ENCODE results near the gene RFPL1. TPM values are rescaled to one million over a fixed set of nuclear protein-coding genes. Genes with fewer than 3 reads are reported as not detected.
"Not testable (repeated sequence)": the region's sequence is repeated elsewhere in the genome, so short reads cannot be mapped to it uniquely, and the experiment has no call there.

The RFPL1 gene
- polyA plus RNA-seq, 1 donor from 2014 or later: not detected

- TF ChIP-seq POLR2AphosphoS5 (IDR thresholded peaks at IDR 0.05) (no peak), CTCF (IDR thresholded peaks at IDR 0.05; ENCODE audit: poor library complexity, severe bottlenecking) (no peak), EZH2 (IDR thresholded peaks at IDR 0.05; ENCODE audit: borderline replicate concordance, insufficient read depth, low read length, poor library complexity, severe bottlenecking) (no peak), SMC3 (conservative IDR thresholded peaks at IDR 0.05; ENCODE audit: poor library complexity) (no peak), EP300 (conservative IDR thresholded peaks at IDR 0.05; ENCODE audit: poor library complexity, severe bottlenecking) (no peak), RAD21 (conservative IDR thresholded peaks at IDR 0.05) (no peak), REST (IDR thresholded peaks at IDR 0.05; ENCODE audit: borderline replicate concordance) (no peak), MXI1 (conservative IDR thresholded peaks at IDR 0.05; ENCODE audit: poor library complexity, severe bottlenecking) (no peak), TAF1 (IDR thresholded peaks at IDR 0.05; ENCODE audit: low read depth) (no peak)
- no peaks in the 10 kb centered on the region for H3K9me3 ChIP-seq (ENCODE audit: low read length)
- H3F3A ChIP-seq (ENCODE audit: insufficient read depth, low read length, poor library complexity, severe bottlenecking): no peaks in the 10 kb centered on the region
- H2AFZ ChIP-seq (ENCODE audit: low read depth, low read length): no peak overlapping the region
- H3K27me3 ChIP-seq (ENCODE audit: insufficient read depth, low read depth, low read length): no peaks in the 10 kb centered on the region
- H3K79me2 ChIP-seq (replicated peaks; ENCODE audit: insufficient read depth, low read length): no peaks in the 10 kb centered on the region
- H3K36me3 ChIP-seq (ENCODE audit: insufficient read depth, low read length): no peaks in the 10 kb centered on the region
- no peaks in the 10 kb centered on the region for H4K20me1 ChIP-seq (ENCODE audit: insufficient read depth)
- H3K27ac ChIP-seq (ENCODE audit: low read length): no peak overlapping the region
- H3K4me3 ChIP-seq (ENCODE audit: low read length): no peak overlapping the region
- no peak overlapping the region for H3K4me2 ChIP-seq (ENCODE audit: low read length)
- H3K9ac ChIP-seq (ENCODE audit: low read length): no peak overlapping the region
- H3K9me2 ChIP-seq (ENCODE audit: insufficient read depth, low read length): no peaks in the 10 kb centered on the region
Observed at GRCh38 chr22:29397791-29398190, 40.6 kb upstream of the RFPL1 start.

- no peak overlapping the region for H2AFZ ChIP-seq (ENCODE audit: low read depth, low read length)
- TF ChIP-seq EP300 (conservative IDR thresholded peaks at IDR 0.05; ENCODE audit: poor library complexity, severe bottlenecking) (no peak), MXI1 (conservative IDR thresholded peaks at IDR 0.05; ENCODE audit: poor library complexity, severe bottlenecking) (no peak), POLR2AphosphoS5 (IDR thresholded peaks at IDR 0.05) (no peak), RAD21 (conservative IDR thresholded peaks at IDR 0.05) (no peak), REST (IDR thresholded peaks at IDR 0.05; ENCODE audit: borderline replicate concordance) (no peak), TAF1 (IDR thresholded peaks at IDR 0.05; ENCODE audit: low read depth) (no peak), EZH2 (IDR thresholded peaks at IDR 0.05; ENCODE audit: borderline replicate concordance, insufficient read depth, low read length, poor library complexity, severe bottlenecking) (no peak), SMC3 (conservative IDR thresholded peaks at IDR 0.05; ENCODE audit: poor library complexity) (no peak), CTCF (IDR thresholded peaks at IDR 0.05; ENCODE audit: poor library complexity, severe bottlenecking) (no peak)
Observed at GRCh38 chr22:29400576-29400975, 37.8 kb upstream of the RFPL1 start.

GRCh38 chr22:29401538-29401937 is 36.8 kb upstream of the RFPL1 start:
- not testable (repeated sequence) for H3K9me3 ChIP-seq (ENCODE audit: low read length)

More at GRCh38 chr22:29400576-29400975, 37.8 kb upstream of the RFPL1 start:
- Histone ChIP-seq H3K79me2 (replicated peaks; ENCODE audit: insufficient read depth, low read length) (no peaks in the 10 kb centered on the region), H3K36me3 (ENCODE audit: insufficient read depth, low read length) (no peaks in the 10 kb centered on the region), H3K9ac (ENCODE audit: low read length) (no peak overlapping the region), H3K27me3 (ENCODE audit: insufficient read depth, low read depth, low read length) (no peaks in the 10 kb centered on the region), H3K9me3 (ENCODE audit: low read length) (no peaks in the 10 kb centered on the region), H3F3A (ENCODE audit: insufficient read depth, low read length, poor library complexity, severe bottlenecking) (no peaks in the 10 kb centered on the region), H3K4me2 (ENCODE audit: low read length) (no peak overlapping the region), H4K20me1 (ENCODE audit: insufficient read depth) (no peaks in the 10 kb centered on the region), H3K9me2 (ENCODE audit: insufficient read depth, low read length) (no peaks in the 10 kb centered on the region), H3K27ac (ENCODE audit: low read length) (no peak overlapping the region), H3K4me3 (ENCODE audit: low read length) (no peak overlapping the region)

More at GRCh38 chr22:29401538-29401937, 36.8 kb upstream of the RFPL1 start:
- not testable (repeated sequence) for H3K27me3 ChIP-seq (ENCODE audit: insufficient read depth, low read depth, low read length); H3K36me3 ChIP-seq (ENCODE audit: insufficient read depth, low read length); H3K4me2 ChIP-seq (ENCODE audit: low read length); H3K9me2 ChIP-seq (ENCODE audit: insufficient read depth, low read length); H3K4me3 ChIP-seq (ENCODE audit: low read length); H3K79me2 ChIP-seq (replicated peaks; ENCODE audit: insufficient read depth, low read length); H3F3A ChIP-seq (ENCODE audit: insufficient read depth, low read length, poor library complexity, severe bottlenecking); H3K9ac ChIP-seq (ENCODE audit: low read length); H3K27ac ChIP-seq (ENCODE audit: low read length); H2AFZ ChIP-seq (ENCODE audit: low read depth, low read length); H4K20me1 ChIP-seq (ENCODE audit: insufficient read depth)
